Astrocyte (in vitro differentiated cells and primary cell): ENCODE data around the gene CRACDL. TPM values are rescaled to one million over a fixed set of nuclear protein-coding genes. Genes with fewer than 3 reads are reported as not detected.

Experiments
- DNase-seq: peaks from one replicate; pipeline ENCODE4 v3.0.0-alpha.2; 2010; ENCODE audit warnings: low read depth
- FAIRE-seq: peaks from 2 replicates; lab custom pipeline; 2011; peaks lifted over from hg19 to GRCh38; lab: Jason Lieb, UNC
- H2AFZ ChIP-seq: 2 replicates; pipeline ENCODE4 v1.6.0; 2012; ENCODE audit warnings: low read depth, low read length, inconsistent platforms
- H3K27ac ChIP-seq: 2 replicates; pipeline ENCODE4 v1.5.1; 2011; ENCODE audit warnings: low read depth, low read length, inconsistent platforms
- H3K27me3 ChIP-seq: 2 replicates; pipeline ENCODE4 v1.6.0; 2011; ENCODE audit warnings: low read length, inconsistent platforms; ENCODE audit not compliant: insufficient read depth
- H3K36me3 ChIP-seq: 2 replicates; pipeline ENCODE4 v1.5.1; 2011; ENCODE audit warnings: low read length, inconsistent platforms; ENCODE audit not compliant: insufficient read depth
- H3K4me1 ChIP-seq: 2 replicates; pipeline ENCODE4 v1.5.1; 2011; ENCODE audit warnings: low read length, inconsistent platforms; ENCODE audit not compliant: insufficient read depth
- H3K4me2 ChIP-seq: 2 replicates; pipeline ENCODE4 v1.6.0; 2012; ENCODE audit warnings: low read length, inconsistent platforms
- H3K4me3 ChIP-seq: 2 replicates; pipeline ENCODE4 v1.5.1; 2011; ENCODE audit warnings: low read depth, mild to moderate bottlenecking, low read length, inconsistent platforms; ENCODE audit not compliant: insufficient read depth
- H3K79me2 ChIP-seq: 2 replicates; pipeline ENCODE4 v1.6.0; 2012; ENCODE audit warnings: mild to moderate bottlenecking, low read length, inconsistent platforms; ENCODE audit not compliant: insufficient read depth
- H3K9ac ChIP-seq: 2 replicates; pipeline ENCODE4 v1.6.0; 2012; ENCODE audit warnings: mild to moderate bottlenecking, low read length, inconsistent platforms
- H3K9me3 ChIP-seq: 2 replicates; pipeline ENCODE4 v1.5.1; 2012; ENCODE audit warnings: low read depth, mild to moderate bottlenecking, low read length, inconsistent platforms; ENCODE audit not compliant: insufficient read depth
- H4K20me1 ChIP-seq: 2 replicates; pipeline ENCODE4 v1.6.0; 2012; ENCODE audit warnings: low read length, inconsistent platforms; ENCODE audit not compliant: insufficient read depth
- H3K27ac Mint-ChIP-seq: one replicate; pipeline ENCODE4 v1.8.0; 2021; ENCODE audit warnings: mild to moderate bottlenecking, mixed read lengths; ENCODE audit not compliant: unreplicated experiment
- H3K27me3 Mint-ChIP-seq: one replicate; pipeline ENCODE4 v1.8.0; 2021; ENCODE audit warnings: low read depth, mixed read lengths; ENCODE audit not compliant: unreplicated experiment
- H3K36me3 Mint-ChIP-seq: one replicate; pipeline ENCODE4 v1.8.0; 2021; ENCODE audit warnings: low read depth, mixed read lengths; ENCODE audit not compliant: unreplicated experiment
- H3K4me1 Mint-ChIP-seq: one replicate; pipeline ENCODE4 v1.8.0; 2021; ENCODE audit warnings: low read depth, mixed read lengths; ENCODE audit not compliant: unreplicated experiment
- H3K4me3 Mint-ChIP-seq: one replicate; pipeline ENCODE4 v1.8.0; 2021; ENCODE audit warnings: mild to moderate bottlenecking, moderate library complexity, mixed read lengths; ENCODE audit not compliant: unreplicated experiment
- H3K9me3 Mint-ChIP-seq: one replicate; pipeline ENCODE4 v1.8.0; 2021; ENCODE audit warnings: mild to moderate bottlenecking, mixed read lengths; ENCODE audit not compliant: unreplicated experiment
- EZH2 ChIP-seq: IDR thresholded peaks from 2 replicates; pipeline ENCODE4 v1.6.1; 2012; ENCODE audit warnings: mild to moderate bottlenecking, low read length, inconsistent platforms; ENCODE audit not compliant: insufficient read depth
- total RNA-seq: library from RNA; stranded (reverse); gene quantifications from 2 replicates; pipeline ENCODE4 v1.2.1, GENCODE V29; 2021
- TF ChIP-seq, protein P1 (sequence below): IDR thresholded peaks from 2 replicates; pipeline ENCODE4 v1.5.1; 2011; ENCODE audit warnings: low read depth, mild to moderate bottlenecking, inconsistent platforms, low read length, moderate library complexity; ENCODE audit not compliant: insufficient read depth

The CRACDL gene
- total RNA-seq, 1 donor from 2014 or later: 1.8 TPM

DNA sequence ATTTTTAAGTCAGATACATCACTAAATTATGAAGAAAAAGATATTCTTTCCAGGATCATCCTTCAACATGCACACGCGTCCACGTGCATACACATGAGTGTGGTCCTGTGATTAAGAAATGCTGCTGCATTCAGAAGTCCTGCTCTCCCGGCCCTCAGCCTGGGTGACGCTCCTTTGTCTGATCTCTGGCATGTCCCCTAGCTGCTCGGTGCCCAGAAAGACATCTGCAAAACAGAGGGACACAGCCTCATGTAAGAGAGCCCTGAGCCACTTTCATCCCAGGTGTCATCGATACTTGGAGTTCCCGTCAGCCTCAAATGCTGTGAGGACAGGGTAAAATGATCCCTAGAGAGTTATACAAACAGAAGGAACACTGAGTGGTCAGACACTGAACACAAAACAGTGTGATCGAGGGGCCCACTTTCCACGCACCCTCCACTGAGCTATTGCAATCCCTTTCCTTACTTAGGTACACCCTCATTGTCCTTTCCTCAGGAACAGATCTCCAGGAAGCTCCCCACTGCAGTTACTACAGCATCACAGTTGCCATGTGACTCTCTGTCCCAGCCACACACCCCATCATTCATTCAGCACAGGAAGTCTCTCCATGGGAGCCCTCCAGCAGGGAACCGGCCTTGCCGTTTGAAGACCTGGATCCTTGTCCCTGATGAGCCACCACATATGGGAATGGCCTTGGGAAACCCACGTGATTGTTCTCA lies 32.1 kb downstream of the CRACDL start:
- Histone ChIP-seq H3K27ac (no peak overlapping the region), H3K4me2 (no peak overlapping the region), H3K9ac (no peak overlapping the region), H4K20me1 (no peaks in the 10 kb centered on the region), H3K4me3 (no peak overlapping the region), H3K9me3 (no peaks in the 10 kb centered on the region), H3K79me2 (no peaks in the 10 kb centered on the region), H3K36me3 (no peaks in the 10 kb centered on the region), H3K27me3 (no peaks in the 10 kb centered on the region), H3K4me1 (peaks cover 5% of the 10 kb centered on the region), H2AFZ (no peak overlapping the region)
- Mint-ChIP-seq H3K4me1 (peaks cover 18% of the 10 kb centered on the region), H3K36me3 (peaks cover 1% of the 10 kb centered on the region), H3K27ac (no peak overlapping the region), H3K4me3 (no peak overlapping the region), H3K9me3 (no peaks in the 10 kb centered on the region), H3K27me3 (peaks cover 15% of the 10 kb centered on the region)
- FAIRE-seq: no peak
- no peak for TF ChIP-seq EZH2
- TF ChIP-seq, protein P1, sequence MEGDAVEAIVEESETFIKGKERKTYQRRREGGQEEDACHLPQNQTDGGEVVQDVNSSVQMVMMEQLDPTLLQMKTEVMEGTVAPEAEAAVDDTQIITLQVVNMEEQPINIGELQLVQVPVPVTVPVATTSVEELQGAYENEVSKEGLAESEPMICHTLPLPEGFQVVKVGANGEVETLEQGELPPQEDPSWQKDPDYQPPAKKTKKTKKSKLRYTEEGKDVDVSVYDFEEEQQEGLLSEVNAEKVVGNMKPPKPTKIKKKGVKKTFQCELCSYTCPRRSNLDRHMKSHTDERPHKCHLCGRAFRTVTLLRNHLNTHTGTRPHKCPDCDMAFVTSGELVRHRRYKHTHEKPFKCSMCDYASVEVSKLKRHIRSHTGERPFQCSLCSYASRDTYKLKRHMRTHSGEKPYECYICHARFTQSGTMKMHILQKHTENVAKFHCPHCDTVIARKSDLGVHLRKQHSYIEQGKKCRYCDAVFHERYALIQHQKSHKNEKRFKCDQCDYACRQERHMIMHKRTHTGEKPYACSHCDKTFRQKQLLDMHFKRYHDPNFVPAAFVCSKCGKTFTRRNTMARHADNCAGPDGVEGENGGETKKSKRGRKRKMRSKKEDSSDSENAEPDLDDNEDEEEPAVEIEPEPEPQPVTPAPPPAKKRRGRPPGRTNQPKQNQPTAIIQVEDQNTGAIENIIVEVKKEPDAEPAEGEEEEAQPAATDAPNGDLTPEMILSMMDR: no peak
- DNase-seq: no peak

GRCh38 chr2:98903064-98903355 lies 33.0 kb downstream of the CRACDL start:
- Mint-ChIP-seq H3K27ac (no peak overlapping the region), H3K27me3 (peaks cover 22% of the 10 kb centered on the region), H3K36me3 (peaks cover 1% of the 10 kb centered on the region), H3K4me3 (no peak overlapping the region), H3K4me1 (peaks cover 9% of the 10 kb centered on the region), H3K9me3 (no peaks in the 10 kb centered on the region)
- FAIRE-seq (no peak), DNase-seq (no peak)
- Histone ChIP-seq H4K20me1 (no peaks in the 10 kb centered on the region), H3K4me2 (no peak overlapping the region), H3K9ac (no peak overlapping the region), H3K4me3 (no peak overlapping the region), H3K4me1 (no peaks in the 10 kb centered on the region), H3K79me2 (no peaks in the 10 kb centered on the region), H3K36me3 (no peaks in the 10 kb centered on the region), H3K9me3 (no peaks in the 10 kb centered on the region), H3K27me3 (no peaks in the 10 kb centered on the region), H2AFZ (no peak overlapping the region), H3K27ac (no peak overlapping the region)
- TF ChIP-seq, protein P1: no peak
- TF ChIP-seq EZH2: no peak
